NCI-H748 (cell line): ENCODE results near the gene NFS1.
"Not testable (repeated sequence)": the region's sequence is repeated elsewhere in the genome, so short reads cannot be mapped to it uniquely, and the experiment has no call there.

Experiments used
- DNase-seq: peaks from one replicate; lab custom pipeline; 2025; ENCODE audit not compliant: unreplicated experiment; lab: John Stamatoyannopoulos, UW

The NFS1 gene

GRCh38 chr20:35710039-35710438, 10.9 kb upstream of the NFS1 start:
- no peak for DNase-seq

- DNase-seq = no peak
These were observed 10.1 kb upstream of the NFS1 start for GRCh38 chr20:35709259-35709658.

GRCh38 chr20:35708502-35708901, 9.3 kb upstream of the NFS1 start:
- DNase-seq = no peak

GRCh38 chr20:35706591-35707529, 7.7 kb upstream of the NFS1 start:
- not testable (repeated sequence) for DNase-seq

DNA sequence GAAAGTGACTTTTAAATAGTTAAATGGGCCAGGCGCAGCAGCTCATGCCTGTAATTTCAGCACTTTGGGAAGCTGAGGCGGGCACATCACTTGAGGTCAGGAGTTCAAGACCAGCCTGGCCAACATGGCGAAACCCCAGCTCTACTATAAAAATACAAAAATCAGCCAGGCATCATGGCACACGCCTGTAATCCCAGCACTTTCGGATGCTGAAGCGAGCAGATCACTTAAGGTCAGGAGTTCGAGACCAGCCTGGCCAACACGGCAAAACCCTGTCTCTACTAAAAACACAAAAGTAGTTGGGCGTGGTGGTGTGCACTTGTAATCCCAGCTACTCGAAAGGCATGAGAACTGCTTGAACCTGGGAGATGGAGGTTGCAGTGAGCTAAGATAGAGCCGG, 6.7 kb upstream of the NFS1 start:
- not testable (repeated sequence) for DNase-seq

GRCh38 chr20:35704514-35705261, 5.5 kb upstream of the NFS1 start:
- no peak for DNase-seq

- no peak for DNase-seq
These were observed 3.9 kb upstream of the NFS1 start for GRCh38 chr20:35702824-35703695.

- DNase-seq = no peak
These were observed 3.1 kb upstream of the NFS1 start for GRCh38 chr20:35702051-35702823.

DNA sequence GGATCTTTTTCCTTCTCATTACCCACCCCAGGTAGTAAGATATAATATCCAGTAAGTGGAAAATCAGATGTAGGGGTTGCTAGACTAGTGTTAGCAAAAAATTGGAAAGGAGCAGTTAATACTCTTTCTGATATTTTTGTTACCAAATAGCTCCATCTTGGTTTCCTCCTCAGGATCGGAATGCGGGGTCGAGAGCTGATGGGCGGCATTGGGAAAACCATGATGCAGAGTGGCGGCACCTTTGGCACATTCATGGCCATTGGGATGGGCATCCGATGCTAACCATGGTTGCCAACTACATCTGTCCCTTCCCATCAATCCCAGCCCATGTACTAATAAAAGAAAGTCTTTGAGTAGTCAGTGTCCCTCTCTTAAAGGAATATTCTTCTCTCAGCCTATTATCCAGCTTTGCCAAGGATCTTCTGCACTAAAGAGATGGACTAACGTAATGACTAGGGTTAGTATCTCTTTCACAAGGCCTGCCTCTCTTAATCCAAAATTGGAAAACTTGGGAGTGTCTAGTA, 1.5 kb upstream of the NFS1 start:
- DNase-seq = no peak

DNA sequence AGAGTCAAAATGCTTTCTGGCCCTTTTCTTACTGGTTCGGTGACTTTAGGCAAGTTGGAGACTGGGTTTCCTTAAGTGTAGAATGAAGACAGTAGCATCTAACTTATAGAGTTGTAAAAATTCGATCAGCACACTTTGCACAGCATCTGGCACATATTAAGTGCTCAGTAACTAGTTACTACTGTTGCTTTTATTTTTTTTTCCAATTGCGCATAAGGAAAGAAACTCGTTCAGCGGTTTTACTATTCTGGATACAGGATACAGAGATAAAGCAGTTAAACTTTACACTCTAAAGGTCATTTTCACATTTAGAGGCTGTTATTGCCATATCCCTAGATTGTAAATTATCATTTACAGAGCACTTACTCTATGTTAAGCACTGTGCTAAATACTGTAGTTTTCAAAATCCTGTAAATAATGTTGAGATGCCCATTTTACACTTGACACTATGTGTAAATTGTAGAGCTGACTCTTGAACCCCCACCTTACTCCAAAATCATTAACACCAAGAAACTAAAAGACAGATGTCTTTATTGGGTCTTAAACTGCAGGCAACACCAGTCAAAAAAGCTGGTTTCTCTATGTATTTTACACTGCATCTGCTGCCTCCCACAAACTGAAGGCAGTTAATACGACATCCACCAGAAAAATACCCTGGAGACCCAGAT, 939 bp upstream of the NFS1 start:
- no peak for DNase-seq

GRCh38 chr20:35698298-35699126, 640 bp downstream of the NFS1 start:
- DNase-seq = peak; percentile 31

GRCh38 chr20:35697696-35698297, 1.4 kb downstream of the NFS1 start:
- no peak for DNase-seq

- DNase-seq = no peak
These were observed 3.2 kb downstream of the NFS1 start for GRCh38 chr20:35695978-35696377.

- DNase-seq = no peak
These were observed 3.9 kb downstream of the NFS1 start for GRCh38 chr20:35695245-35695749.

GRCh38 chr20:35690265-35690664, 8.9 kb downstream of the NFS1 start:
- no peak for DNase-seq

DNA sequence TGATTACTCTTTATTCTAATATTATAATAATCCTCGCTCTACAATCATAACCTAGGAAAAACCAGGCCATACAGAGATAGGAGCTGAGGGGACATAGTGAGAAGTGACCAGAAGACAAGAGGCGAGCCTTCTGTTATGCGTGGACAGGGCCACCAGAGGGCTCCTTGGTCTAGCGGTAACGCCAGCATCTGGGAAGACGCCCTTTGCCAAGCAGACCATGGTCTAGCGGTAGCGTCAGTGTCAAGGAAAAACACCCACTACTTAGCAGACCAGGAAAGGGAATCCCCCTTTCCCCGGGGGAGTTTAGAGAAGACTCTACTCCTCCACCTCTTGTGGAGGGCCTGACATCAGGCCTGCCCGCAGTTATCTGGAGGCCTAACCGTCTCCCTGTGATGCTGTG, 12.3 kb downstream of the NFS1 start:
- not testable (repeated sequence) for DNase-seq

GRCh38 chr20:35685368-35685767, 13.8 kb downstream of the NFS1 start:
- DNase-seq = not testable (repeated sequence)

DNA sequence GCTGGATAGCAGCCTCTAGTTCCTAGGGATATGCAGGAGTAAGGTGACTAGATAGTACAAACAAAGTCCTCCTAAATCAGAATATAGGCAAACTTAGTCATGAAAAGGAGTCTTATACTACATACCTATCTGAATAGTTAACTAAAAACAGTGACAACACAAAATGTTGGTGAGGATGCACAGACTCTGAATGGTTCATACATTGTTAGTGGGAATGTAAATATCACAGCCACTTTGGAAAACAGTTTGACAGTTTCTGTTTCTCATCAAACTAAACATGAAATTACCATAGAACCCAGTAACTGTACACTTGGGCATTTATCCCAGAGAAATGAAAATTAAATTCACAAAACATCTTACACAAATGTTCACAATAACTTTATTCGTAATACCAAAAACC, 17.2 kb downstream of the NFS1 start:
- DNase-seq = no peak
